SK-N-SH (cell line): Measurements from ENCODE around the gene NDUFA6. TPM values are rescaled to one million over a fixed set of nuclear protein-coding genes. Genes with fewer than 3 reads are reported as not detected.

Experiments
- CTCF ChIA-PET: fragments of 300-600, 350-600 bp; formaldehyde crosslinking; extraction: SDS; loops from one replicate; lab custom pipeline; 2021; lab: Yijun Ruan, JAX
- POLR2A ChIA-PET: fragments of 350-600 bp; sonication (Branson Sonifier 250); formaldehyde crosslinking; extraction: SDS; loops from one replicate; lab custom pipeline; 2020; ENCODE audit warnings: antibody characterized with exemption, inconsistent platforms; lab: Yijun Ruan, JAX
- DNase-seq: peaks from one replicate; pipeline ENCODE4 v3.0.0; 2012
- H2AFZ ChIP-seq: fragments of 200-600 bp; sonication (generic); 2 replicates; pipeline ENCODE4 v1.8.1; 2016; ENCODE audit warnings: antibody characterized with exemption, mild to moderate bottlenecking, low read depth
- H3F3A ChIP-seq: fragments of 200-600 bp; sonication (generic); replicated peaks from 2 replicates; pipeline ENCODE3; 2016; ENCODE audit warnings: antibody characterized with exemption, mild to moderate bottlenecking; ENCODE audit not compliant: insufficient read depth
- H3K27ac ChIP-seq, 2 experiments: fragments of 200-500 bp in 1 of 2; fragments of 200-600 bp in 1 of 2; sonication (Bioruptor generic) in 1 of 2; sonication (generic), shearing (Covaris generic) in 1 of 2; 2 replicates each; pipeline versions ENCODE4 v1.5.1 to v1.6.1; 2014 to 2016; ENCODE audit warnings: low read depth in 2 of 2, inconsistent platforms in 1 of 2, low read length in 1 of 2, mild to moderate bottlenecking in 1 of 2, mixed read lengths in 1 of 2
- H3K27me3 ChIP-seq: fragments of 200-600 bp; sonication (generic), shearing (Covaris generic); 2 replicates; pipeline ENCODE4 v1.6.1; 2016; ENCODE audit warnings: mixed run types; ENCODE audit not compliant: insufficient read depth
- H3K36me3 ChIP-seq, 2 experiments: fragments of 200-500 bp in 1 of 2; fragments of 200-600 bp in 1 of 2; sonication (Bioruptor generic) in 1 of 2; sonication (generic) in 1 of 2; replicated peaks in 1 of 2; 2 replicates each; pipeline versions ENCODE3 to v1.5.1; 2014 to 2016; ENCODE audit warnings: low read length in 1 of 2, mild to moderate bottlenecking in 1 of 2; ENCODE audit not compliant: insufficient read depth in 2 of 2, control insufficient read depth in 1 of 2
- H3K4me1 ChIP-seq, 2 experiments: fragments of 200-500 bp in 1 of 2; fragments of 200-600 bp in 1 of 2; sonication (Bioruptor generic) in 1 of 2; sonication (generic), shearing (Covaris generic) in 1 of 2; 2 replicates each; pipeline versions ENCODE4 v1.5.1 to v1.6.1; 2014 to 2016; ENCODE audit warnings: low read depth in 1 of 2, low read length in 1 of 2, mixed run types in 1 of 2; ENCODE audit not compliant: insufficient read depth in 2 of 2, control insufficient read depth in 1 of 2
- H3K4me2 ChIP-seq: fragments of 200-600 bp; sonication (generic), shearing (Covaris generic); 2 replicates; pipeline ENCODE4 v1.6.1; 2017; ENCODE audit warnings: mixed run types
- H3K4me3 ChIP-seq, 2 experiments: fragments of 200-500 bp in 1 of 2; fragments of 200-600 bp in 1 of 2; sonication (Bioruptor generic) in 1 of 2; sonication (generic), shearing (Covaris generic) in 1 of 2; 2 replicates each; pipeline versions ENCODE4 v1.5.1 to v1.8.1; 2014 to 2016; ENCODE audit warnings: low read depth in 2 of 2, inconsistent platforms in 1 of 2, low read length in 1 of 2, mild to moderate bottlenecking in 1 of 2, mixed read lengths in 1 of 2, moderate library complexity in 1 of 2
- H3K79me2 ChIP-seq: fragments of 200-600 bp; sonication (generic); 2 replicates; pipeline ENCODE4 v1.8.1; 2017; ENCODE audit warnings: mild to moderate bottlenecking; ENCODE audit not compliant: insufficient read depth
- H3K9ac ChIP-seq: fragments of 200-600 bp; sonication (generic); 2 replicates; pipeline ENCODE4 v1.6.1; 2017; ENCODE audit warnings: mixed run types
- H3K9me2 ChIP-seq: fragments of 200-600 bp; sonication (generic); 2 replicates; pipeline ENCODE4 v1.6.1; 2017; ENCODE audit warnings: mixed run types
- H3K9me3 ChIP-seq: fragments of 200-600 bp; sonication (generic); 2 replicates; pipeline ENCODE4 v1.6.1; 2017; ENCODE audit warnings: mixed run types, mild to moderate bottlenecking, moderate library complexity
- H4K20me1 ChIP-seq: fragments of 200-600 bp; sonication (generic); 2 replicates; pipeline ENCODE4 v1.6.1; 2017; ENCODE audit warnings: mild to moderate bottlenecking, mixed run types; ENCODE audit not compliant: insufficient read depth
- CTCF ChIP-seq: fragments of 200-600 bp; sonication (generic); IDR thresholded peaks from 2 replicates; pipeline ENCODE4 v1.6.1; 2017; ENCODE audit warnings: antibody characterized with exemption, mild to moderate bottlenecking, moderate library complexity
- ELF1 ChIP-seq: IDR thresholded peaks from 2 replicates; pipeline ENCODE4 v1.4.0; 2012
- EP300 ChIP-seq, 2 experiments: IDR thresholded peaks; 2 replicates each; pipeline versions ENCODE4 v1.4.0 to v1.6.1; 2012; ENCODE audit warnings: borderline replicate concordance in 1 of 2, low read depth in 1 of 2, low read length in 1 of 2
- EZH2phosphoT487 ChIP-seq: fragments of 200-600 bp; sonication (generic); IDR thresholded peaks from 2 replicates; pipeline ENCODE4 v1.6.1; 2017; ENCODE audit warnings: low read depth, mixed run types, mild to moderate bottlenecking, antibody characterized with exemption, moderate library complexity, borderline replicate concordance
- FOSL2 ChIP-seq: IDR thresholded peaks from 2 replicates; pipeline ENCODE4 v1.4.0; 2012; ENCODE audit warnings: low read depth, mild to moderate bottlenecking, moderate library complexity, borderline replicate concordance
- JUND ChIP-seq: IDR thresholded peaks from 2 replicates; pipeline ENCODE4 v1.4.0; 2012
- MXI1 ChIP-seq: IDR thresholded peaks from 2 replicates; pipeline ENCODE4 v1.6.1; 2012; ENCODE audit warnings: mild to moderate bottlenecking, low read depth, low read length, improper control_type of control experiment
- NFIC ChIP-seq: IDR thresholded peaks from 2 replicates; pipeline ENCODE4 v1.4.0; 2012; ENCODE audit warnings: borderline replicate concordance
- NRF1 ChIP-seq: IDR thresholded peaks from 2 replicates; pipeline ENCODE4 v1.6.1; 2012; ENCODE audit warnings: low read depth, mild to moderate bottlenecking, low read length
- PBX3 ChIP-seq: IDR thresholded peaks from 2 replicates; pipeline ENCODE4; 2012
- RCOR1 ChIP-seq: fragments of 150-350 bp; IDR thresholded peaks from 2 replicates; pipeline ENCODE4 v1.6.1; 2017; ENCODE audit warnings: antibody characterized with exemption, low read length
- RFX5 ChIP-seq: IDR thresholded peaks from 2 replicates; pipeline ENCODE4 v1.6.1; 2012; ENCODE audit warnings: mild to moderate bottlenecking, improper control_type of control experiment, low read length
- TAF1 ChIP-seq: IDR thresholded peaks from 2 replicates; pipeline ENCODE4 v1.6.1; 2012; ENCODE audit warnings: low read depth, mild to moderate bottlenecking, low read length, moderate library complexity, borderline replicate concordance
- USF1 ChIP-seq: IDR thresholded peaks from 2 replicates; pipeline ENCODE4 v1.4.0; 2012; ENCODE audit warnings: low read depth, borderline replicate concordance
- YY1 ChIP-seq: IDR thresholded peaks from 2 replicates; pipeline ENCODE4 v1.4.0; 2012; ENCODE audit warnings: low read depth, mild to moderate bottlenecking
- ZBTB33 ChIP-seq: IDR thresholded peaks from 2 replicates; pipeline ENCODE4 v1.4.0; 2012; ENCODE audit warnings: low read depth, borderline replicate concordance
- WGBS: methylation state at CpG from one replicate; pipeline ENCODE4 v1.1.6; 2017; ENCODE audit warnings: low lambda C conversion rate; 5-methylcytosine and 5-hydroxymethylcytosine counted together
- polyA plus RNA-seq, 3 experiments: library from polyadenylated mRNA; depleted of rRNA; stranded (reverse); fragments of >200 nt; gene quantifications; 2 replicates each; pipeline ENCODE4 v1.2.3, GENCODE V29; 2012
- TF ChIP-seq, protein P1 (sequence below): fragments of 150-350 bp; IDR thresholded peaks from 2 replicates; pipeline ENCODE4 v1.6.1; 2016; ENCODE audit warnings: mild to moderate bottlenecking, low read depth, low read length

NDUFA6 gene
- polyA plus RNA-seq, 1 of the 3 experiments (the other 2 are of a cell fraction): 42.0 TPM

GRCh38 chr22:42065438-42066125 is 25.0 kb downstream of the NDUFA6 start:
- H3K36me3 ChIP-seq: no peaks in the 10 kb centered on the region
- 50% methylated on average over 1 of the region's 13 CpGs for WGBS
- peaks cover 0 to 6% of the 10 kb centered on the region in 2 experiments; a peak in 2 of 4 replicates for H3K4me1 ChIP-seq
- no peak overlapping the region for H3K27ac ChIP-seq
- CTCF ChIA-PET: no interaction called here
- TF ChIP-seq ELF1: no peak
- TF ChIP-seq JUND: no peak
- no peak for TF ChIP-seq CTCF
- no peak for TF ChIP-seq USF1
- no peak for TF ChIP-seq YY1
- TF ChIP-seq NRF1: no peak
- TF ChIP-seq PBX3: no peak
- TF ChIP-seq MXI1: no peak
- TF ChIP-seq, protein P1, sequence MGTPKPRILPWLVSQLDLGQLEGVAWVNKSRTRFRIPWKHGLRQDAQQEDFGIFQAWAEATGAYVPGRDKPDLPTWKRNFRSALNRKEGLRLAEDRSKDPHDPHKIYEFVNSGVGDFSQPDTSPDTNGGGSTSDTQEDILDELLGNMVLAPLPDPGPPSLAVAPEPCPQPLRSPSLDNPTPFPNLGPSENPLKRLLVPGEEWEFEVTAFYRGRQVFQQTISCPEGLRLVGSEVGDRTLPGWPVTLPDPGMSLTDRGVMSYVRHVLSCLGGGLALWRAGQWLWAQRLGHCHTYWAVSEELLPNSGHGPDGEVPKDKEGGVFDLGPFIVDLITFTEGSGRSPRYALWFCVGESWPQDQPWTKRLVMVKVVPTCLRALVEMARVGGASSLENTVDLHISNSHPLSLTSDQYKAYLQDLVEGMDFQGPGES: no peak
- no peak for TF ChIP-seq TAF1
- no peak for TF ChIP-seq EZH2phosphoT487
- TF ChIP-seq RCOR1: no peak
- POLR2A ChIA-PET: no interaction called here
- DNase-seq: no peak
- H3K4me3 ChIP-seq: no peak overlapping the region
- H3K9me3 ChIP-seq: no peaks in the 10 kb centered on the region
- no peaks in the 10 kb centered on the region for H3K27me3 ChIP-seq
- H3K9me2 ChIP-seq: no peaks in the 10 kb centered on the region
- H3K4me2 ChIP-seq: no peak overlapping the region
- no peak overlapping the region for H2AFZ ChIP-seq
- H3F3A ChIP-seq: no peaks in the 10 kb centered on the region
- no peak overlapping the region for H3K9ac ChIP-seq
- H4K20me1 ChIP-seq: no peaks in the 10 kb centered on the region
- no peaks in the 10 kb centered on the region for H3K79me2 ChIP-seq

GRCh38 chr22:42064629-42065028 is 25.9 kb downstream of the NDUFA6 start:
- WGBS: 100% methylated on average over 1 of the region's 1 CpG
- no peak overlapping the region for H3K9ac ChIP-seq
- CTCF ChIA-PET: no interaction called here
- H3K27me3 ChIP-seq: no peaks in the 10 kb centered on the region
- POLR2A ChIA-PET: no interaction called here
- no peaks in the 10 kb centered on the region for H3F3A ChIP-seq
- H3K27ac ChIP-seq: no peak overlapping the region
- H3K36me3 ChIP-seq: no peaks in the 10 kb centered on the region
- H3K79me2 ChIP-seq: no peaks in the 10 kb centered on the region
- H4K20me1 ChIP-seq: no peaks in the 10 kb centered on the region
- no peak overlapping the region for H3K4me3 ChIP-seq
- H3K9me2 ChIP-seq: no peaks in the 10 kb centered on the region
- peaks cover 0 to under 1% of the 10 kb centered on the region in 2 experiments; a peak in 1 of 4 replicates for H3K4me1 ChIP-seq
- no peaks in the 10 kb centered on the region for H3K9me3 ChIP-seq
- H2AFZ ChIP-seq: no peak overlapping the region
- H3K4me2 ChIP-seq: no peak overlapping the region
- no peak for DNase-seq
- TF ChIP-seq RFX5 (no peak), RCOR1 (no peak), ZBTB33 (no peak), FOSL2 (no peak), MXI1 (no peak), NFIC (no peak), EP300 (IDR thresholded peaks at IDR 0.05; ENCODE audit: borderline replicate concordance in 1 of 2, low read depth in 1 of 2, low read length in 1 of 2) (no peak)
